Measurements from ENCODE around the gene FSD1L.
"Not testable (repeated sequence)": the region's sequence is repeated elsewhere in the genome, so short reads cannot be mapped to it uniquely, and the experiment has no call there.

The FSD1L gene

GRCh38 chr9:105579952-105580351 lies 132.1 kb downstream of the FSD1L start:
- DNase-seq: not testable (repeated sequence)

GRCh38 chr9:105581550-105581949 lies 133.7 kb downstream of the FSD1L start:
- DNase-seq: not testable (repeated sequence)

GRCh38 chr9:105593145-105593544 lies 145.3 kb downstream of the FSD1L start:
- DNase-seq: no peak

All from activated naive CD4-positive, alpha-beta T cell (primary cell).